Measurements from ENCODE around the gene GLCE.
"Not testable (repeated sequence)": the region's sequence is repeated elsewhere in the genome, so short reads cannot be mapped to it uniquely, and the experiment has no call there.

GLCE gene

DNA sequence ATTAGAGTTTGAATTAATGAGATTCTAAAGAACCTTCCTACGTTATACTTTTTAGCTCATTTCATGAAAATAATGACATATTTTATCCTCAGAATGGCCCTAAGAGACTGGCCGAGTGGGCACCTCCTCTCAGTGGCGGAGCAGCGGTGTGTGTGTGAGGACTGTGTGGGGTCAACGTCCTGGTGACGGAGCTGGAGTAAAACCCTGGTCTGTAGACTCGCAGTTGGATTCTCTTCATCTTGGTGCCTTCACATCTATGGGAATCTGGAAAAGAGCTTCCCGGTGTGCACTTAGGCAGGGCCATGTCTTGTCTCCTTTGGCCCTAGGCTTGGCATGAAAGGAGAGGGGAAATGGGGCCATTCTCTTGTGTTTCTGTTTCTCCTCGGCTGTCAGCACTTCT lies 116.9 kb downstream of the GLCE start:
- no peak for FAIRE-seq

DNA sequence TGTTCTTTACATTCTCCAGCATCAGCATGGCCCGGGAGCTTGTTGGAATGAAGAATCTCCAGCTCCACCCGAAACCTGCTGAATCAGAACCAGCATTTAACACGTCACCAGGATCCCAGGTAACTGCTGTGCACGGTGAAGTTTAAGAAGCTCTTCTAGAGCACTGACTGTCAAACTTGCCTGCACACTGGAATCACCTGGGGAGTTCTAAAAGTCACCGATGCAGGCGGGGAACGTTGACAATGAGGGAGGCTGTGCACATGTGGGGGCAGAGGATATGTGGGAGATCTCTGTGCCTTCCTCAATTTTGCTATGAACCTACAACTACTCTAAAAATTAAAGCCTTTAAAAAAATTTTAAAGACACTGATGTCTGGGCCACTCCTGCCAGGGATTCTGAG lies 119.2 kb downstream of the GLCE start:
- no peak for FAIRE-seq

DNA sequence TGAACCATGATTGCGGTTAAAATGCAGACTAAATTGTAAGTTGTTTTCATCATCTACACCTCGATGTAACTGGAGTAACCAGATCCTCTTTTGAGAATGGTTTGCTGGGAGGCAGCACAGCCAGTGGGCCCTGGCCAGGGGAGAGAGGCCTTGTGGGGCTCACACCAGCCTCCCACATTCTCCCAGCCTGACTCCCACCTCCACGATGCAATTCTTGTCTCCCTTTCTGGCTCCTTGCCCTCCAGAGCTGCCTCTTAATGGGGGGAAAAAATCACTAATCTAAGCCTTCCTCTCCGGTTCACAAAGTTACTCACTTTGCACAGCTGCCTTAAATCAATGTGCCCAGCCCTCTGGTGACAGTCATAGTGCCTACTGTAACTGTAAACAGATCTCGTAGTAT lies 120.3 kb downstream of the GLCE start:
- no peak for FAIRE-seq

DNA sequence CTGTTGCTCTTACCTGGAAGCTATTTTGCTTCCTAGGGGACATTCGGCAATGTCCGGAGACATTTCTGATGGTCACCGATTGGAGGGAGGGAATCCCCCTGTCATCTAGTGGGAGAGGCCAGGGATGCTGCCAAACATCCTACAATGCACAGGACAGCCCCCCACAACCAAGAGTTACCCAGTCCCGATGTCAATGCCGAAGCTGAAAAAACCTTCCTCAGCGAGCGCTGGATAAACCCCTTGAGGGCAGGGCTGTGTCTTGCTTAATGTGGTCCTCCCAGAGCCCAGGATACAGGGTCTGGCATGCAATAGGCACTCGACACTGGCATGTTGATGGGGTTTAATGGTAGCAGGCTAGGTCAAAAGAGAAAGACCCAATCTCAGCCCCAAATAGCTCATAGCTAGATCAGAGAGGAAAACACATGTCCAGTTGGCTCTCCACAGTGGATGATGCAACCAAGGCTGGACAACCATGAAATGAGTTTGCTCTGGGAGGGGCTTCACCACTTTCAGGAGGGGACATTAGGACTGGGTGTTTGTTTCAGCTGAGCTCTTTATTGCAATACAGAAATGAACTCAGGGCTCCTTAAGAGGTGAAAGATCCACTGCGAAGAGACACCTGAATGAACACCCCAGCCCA lies 121.8 kb downstream of the GLCE start:
- FAIRE-seq = no peak

DNA sequence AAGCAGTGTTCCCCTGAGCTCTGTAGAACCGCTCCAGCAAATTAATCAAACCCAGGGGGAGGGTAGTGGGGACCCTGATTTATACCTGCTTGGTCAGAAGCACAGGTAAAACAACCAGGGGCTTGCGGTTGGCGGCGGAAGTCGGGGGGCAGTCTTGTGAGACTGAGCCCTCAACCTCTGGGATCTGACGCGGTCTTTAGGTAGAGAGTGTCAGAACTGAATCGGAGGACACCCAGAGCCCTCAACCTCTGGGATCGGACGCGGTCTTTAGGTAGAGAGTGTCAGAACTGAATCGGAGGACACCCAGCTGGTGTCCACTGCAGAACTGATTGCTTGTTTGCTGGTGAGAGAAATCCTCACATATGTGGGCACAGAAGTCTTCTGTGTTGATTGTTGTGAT lies 125.4 kb downstream of the GLCE start:
- FAIRE-seq = no peak

DNA sequence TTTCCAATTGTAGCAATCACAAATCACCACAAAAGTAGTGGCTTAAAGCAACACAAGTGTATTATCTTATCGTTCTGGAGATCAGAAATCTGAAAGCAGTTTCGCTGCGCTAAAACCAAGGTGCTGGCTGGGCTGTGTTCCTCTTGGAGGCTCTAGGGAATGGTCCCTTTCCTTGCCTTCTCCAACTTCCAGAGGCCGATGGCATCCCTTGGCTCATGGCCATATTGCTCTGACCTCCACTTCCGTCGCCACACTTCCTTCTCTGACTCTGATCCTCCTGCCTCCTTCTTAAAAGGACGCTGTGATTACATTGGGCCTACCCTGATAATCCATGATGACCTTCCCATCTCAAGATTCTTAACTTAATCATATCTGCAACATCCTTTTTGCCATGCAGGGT lies 127.6 kb downstream of the GLCE start:
- no peak for FAIRE-seq

DNA sequence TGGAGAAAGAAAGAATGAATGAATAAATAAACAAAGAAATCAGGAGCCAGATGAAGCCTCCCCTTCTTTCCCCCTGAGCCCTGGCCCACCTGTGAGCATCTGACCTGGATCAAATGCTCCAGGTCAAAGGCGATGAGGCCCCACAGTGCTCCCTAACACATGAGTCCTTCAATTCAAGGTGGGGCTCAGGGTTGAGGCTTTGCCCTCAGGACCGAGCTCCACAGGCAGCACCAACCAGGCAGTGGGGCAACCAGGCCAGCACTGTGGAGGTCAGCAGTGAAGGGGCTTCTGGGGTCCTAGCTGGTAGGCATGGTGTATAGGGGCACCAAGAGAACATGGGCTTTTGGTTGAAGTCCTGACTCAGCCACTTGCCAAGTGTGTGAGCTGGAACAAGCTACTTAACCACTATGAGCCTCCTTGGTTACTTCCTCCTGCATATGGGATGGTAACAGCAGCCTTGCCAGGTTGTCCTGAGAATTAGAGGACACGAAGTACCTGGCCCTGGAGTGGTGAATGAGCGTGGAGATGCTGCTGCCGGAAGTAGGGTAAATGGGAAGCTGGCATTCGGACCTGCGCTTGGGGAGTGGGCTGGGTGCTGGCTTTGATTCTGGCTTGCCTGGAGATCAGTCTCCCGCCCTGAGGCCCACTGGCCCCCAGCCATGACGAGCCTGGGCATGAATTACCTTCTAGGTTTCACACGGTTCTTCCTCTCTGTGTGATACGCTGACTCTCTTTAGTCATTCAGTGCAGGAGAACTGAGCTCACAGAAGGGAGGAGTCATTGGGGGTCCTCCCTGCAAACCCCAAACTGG lies 128.3 kb downstream of the GLCE start:
- no peak for FAIRE-seq

DNA sequence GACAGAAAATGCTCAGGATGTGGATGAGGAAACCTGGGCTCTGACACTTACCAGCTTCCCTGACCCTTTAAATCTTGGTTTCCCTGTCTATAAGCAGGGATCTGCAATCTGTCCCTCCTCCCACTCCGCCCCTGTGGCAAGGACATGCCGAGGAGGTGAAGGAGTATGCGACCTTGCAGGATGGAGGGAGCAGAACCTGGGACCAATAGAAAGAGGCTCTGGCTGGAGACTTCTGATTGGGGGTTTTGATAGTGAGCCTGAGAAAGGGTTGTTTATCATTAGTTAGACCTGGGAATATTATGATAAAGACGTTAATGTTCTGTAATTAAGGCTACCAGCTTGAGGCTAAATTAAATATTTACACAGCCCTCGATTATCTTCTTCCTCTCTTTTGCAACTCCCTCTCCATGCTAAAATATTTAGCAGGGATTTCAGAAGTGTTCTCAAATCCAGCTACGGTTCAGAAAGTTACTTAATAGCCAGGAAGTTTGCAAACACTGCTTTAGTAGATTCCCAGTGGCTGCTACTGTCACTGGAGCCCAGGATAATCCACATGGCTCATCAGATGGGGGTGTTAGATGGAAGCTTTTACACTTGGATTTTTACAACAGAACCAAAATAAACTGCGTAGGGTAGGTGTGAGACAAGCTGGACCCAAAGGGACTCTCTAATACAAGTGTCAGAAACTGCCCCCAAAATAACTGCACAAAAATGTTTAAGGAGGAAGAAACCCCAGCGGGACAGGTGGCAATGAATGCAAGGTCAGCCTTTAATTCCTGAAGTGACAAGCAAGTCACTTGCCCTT lies 129.1 kb downstream of the GLCE start:
- FAIRE-seq = no peak

DNA sequence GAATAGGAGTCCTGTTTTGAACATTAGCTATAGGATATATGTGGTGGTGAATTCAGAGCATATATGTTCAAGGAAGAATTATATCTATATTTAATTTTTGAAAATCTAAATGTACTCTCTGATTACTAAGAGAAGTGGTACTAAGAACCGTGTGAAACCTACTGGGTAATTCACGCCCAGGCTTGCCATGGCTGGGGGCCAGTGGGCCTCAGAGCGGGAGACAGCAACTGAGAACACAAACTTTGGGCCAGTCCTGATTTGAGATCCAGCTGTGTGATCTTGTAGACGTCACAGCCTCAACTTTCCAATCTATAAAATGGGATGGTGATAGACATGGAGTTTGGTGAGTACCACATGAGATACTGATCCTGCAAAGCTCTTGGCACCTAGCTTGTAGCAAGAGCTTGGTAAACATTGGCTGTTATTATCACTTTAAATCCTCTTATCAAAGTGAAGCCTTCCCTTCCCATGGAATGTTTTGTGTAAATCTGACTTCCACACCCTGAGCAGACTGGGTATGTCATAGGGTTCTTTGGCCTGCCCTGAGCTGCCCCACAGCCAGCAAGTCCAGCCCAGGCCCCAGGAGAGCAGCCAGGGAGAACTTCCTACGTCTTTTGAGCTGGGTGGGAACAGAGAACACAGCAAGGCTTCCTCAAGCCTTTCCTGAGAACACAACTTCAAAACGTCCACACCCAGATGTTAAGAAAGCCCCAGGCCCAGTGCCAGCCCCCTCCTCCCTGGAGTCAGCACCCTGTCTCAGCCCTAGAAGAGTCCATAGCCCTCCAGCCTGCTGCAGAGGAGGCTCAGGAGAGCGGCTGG lies 130.1 kb downstream of the GLCE start:
- no peak for FAIRE-seq

DNA sequence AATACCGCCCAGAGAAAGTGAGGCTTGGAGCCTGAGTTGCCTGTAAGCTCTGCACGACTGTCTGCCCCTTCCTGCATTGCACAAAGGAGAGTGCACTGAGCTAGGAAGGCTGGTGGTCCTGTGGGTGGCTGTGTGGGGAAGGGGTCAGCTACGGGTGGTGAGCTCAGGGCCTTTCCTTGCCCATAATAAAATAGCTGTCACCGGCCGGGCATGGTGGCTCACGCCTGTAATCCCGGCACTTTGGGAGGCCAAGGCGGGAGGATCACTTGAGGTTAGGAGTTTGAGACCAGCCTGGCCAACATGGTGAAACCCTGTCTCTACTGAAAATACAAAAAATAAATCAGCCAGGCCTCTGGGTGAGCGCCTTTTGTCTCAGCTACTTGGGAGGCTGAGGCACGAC lies 131.2 kb downstream of the GLCE start:
- FAIRE-seq = not testable (repeated sequence)

DNA sequence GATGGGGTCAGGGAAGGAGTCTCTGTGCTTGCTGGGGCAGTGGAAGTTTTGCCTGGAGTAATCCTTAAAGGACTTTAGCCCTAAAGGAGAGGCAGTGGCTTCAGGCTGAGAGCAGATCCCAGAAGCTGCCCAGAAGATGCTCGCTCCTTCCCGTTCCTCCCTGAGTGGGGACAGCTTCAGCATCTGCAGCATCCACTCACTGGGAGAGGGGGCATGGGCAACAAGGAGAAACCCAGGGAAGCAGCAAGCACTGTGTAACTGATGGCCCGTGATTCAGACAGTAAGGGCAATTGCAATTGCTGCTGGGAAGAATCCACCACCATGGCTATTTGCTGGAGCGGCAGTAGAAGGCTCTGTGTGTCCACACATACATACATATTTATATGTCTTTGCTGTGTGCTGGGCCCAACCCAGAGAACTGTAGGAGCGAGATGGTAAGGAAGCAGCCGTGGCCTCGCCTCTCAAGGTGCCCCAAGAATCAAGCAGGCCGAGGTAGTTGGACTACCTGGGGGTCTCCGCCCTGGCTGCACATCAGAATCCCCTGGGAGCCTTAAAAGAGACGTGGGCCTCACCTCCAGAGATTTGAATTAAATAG lies 132.5 kb downstream of the GLCE start:
- no peak for FAIRE-seq

DNA sequence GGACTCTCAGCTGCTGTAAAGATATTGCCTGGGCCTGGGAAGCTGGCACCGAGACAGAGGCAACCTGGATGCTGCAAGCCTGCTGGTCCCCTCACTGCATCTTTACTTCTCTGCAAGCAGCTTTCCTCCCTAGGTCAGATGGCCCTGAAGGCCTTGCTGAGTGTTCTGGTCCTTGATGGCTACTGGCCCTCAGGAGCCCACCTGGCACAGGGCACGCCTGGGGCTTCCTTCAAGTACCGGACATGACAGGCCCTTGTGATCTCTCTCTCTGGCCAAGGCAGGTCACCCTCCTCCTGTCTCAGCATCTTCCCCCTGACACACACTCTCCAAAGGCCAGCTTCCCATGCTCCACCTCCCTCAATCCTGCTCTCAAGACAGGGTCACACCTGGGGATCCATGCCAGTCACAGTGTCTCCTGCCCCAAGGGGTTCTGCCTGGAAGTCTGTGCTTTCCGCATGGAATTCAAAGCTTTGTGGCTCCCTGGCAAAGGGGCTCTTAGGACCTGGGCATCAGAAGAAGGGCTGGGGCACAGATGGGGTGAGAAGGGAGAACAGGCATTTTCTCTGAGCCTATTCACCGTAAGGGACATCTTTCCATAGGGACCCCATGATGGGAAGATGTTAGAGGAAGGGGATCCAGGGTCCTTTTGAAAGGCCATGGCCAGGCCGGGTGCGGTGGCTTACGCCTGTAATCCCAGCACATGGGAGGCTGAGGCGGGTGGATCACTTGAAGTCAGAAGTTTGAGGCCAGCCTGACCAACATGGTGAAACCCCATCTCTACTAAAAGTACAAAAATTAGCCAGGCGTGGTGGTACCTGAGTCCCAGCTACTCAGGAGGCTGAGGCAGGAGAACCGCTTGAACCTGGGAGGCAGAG lies 133.5 kb downstream of the GLCE start:
- FAIRE-seq = no peak

DNA sequence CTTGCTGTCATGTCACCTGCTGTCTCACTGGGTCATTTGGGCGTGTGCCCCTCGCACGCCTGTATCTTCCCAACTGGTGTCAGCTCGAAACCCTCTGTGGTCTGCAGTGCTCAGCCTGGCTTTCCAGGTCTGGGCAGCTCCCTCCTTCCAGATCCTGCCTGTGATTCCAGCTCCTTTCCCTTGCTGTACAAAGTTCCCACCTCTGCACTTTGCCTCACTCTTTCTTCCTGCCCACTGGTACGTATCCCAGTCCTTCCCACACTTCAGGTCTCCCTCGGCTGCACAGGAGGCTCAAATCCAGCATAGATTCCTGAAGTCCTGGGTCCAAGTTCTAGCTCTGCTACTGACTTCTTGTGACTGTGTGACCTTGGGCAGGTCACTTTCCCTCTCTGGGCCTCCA lies 136.2 kb downstream of the GLCE start:
- no peak for FAIRE-seq

DNA sequence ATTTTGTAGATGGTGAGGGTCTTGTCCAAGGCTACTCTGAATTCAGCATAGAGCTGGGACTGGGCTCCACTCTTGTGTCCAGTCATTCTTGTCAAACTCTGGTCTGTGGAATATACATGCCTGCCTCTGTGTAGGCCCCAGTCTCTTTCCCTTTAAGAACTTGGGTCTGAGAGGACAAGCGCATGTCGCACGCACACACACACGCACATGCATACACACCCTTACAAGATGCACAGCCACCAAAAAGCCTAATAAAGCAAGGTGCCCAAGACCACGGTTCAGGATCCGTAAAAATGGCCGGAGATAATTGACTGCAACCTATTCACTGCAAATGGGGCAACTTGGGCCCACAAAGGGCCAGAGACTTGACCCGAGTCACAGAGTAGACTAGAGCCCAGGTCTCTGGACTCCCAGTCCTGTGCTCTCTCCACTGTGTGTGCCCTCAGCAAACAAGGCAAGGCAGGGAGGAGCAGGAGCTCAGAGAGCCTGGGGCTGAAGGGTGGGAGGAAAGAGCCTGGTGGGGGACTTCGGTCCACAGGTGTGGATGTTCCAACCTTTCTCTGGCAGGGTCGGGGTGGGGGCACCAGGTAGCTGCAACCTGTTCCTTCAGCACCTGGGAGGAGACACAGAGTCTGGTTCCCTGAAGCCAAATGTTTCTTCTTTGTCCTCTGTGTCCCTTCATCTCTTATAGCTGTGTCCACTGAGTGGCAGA lies 137.4 kb downstream of the GLCE start:
- FAIRE-seq = no peak

DNA sequence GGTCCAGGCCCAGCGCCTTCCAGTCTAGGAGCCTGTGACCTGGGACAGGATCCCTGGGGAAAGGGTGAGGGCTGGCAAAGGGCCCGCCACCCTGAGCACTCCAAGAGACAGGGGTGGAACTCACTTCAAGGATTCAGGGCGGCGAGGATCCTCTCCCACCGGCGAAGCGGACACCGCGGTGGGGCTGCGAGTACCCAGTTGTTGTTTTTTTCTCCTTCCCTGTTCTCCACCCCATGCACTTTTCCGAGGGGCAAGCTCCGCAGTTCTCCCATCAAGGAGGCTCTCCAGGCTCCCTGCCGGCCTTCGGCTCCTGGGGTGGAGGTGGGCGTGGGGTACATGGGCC lies 137.9 kb downstream of the GLCE start:
- no peak for FAIRE-seq

DNA sequence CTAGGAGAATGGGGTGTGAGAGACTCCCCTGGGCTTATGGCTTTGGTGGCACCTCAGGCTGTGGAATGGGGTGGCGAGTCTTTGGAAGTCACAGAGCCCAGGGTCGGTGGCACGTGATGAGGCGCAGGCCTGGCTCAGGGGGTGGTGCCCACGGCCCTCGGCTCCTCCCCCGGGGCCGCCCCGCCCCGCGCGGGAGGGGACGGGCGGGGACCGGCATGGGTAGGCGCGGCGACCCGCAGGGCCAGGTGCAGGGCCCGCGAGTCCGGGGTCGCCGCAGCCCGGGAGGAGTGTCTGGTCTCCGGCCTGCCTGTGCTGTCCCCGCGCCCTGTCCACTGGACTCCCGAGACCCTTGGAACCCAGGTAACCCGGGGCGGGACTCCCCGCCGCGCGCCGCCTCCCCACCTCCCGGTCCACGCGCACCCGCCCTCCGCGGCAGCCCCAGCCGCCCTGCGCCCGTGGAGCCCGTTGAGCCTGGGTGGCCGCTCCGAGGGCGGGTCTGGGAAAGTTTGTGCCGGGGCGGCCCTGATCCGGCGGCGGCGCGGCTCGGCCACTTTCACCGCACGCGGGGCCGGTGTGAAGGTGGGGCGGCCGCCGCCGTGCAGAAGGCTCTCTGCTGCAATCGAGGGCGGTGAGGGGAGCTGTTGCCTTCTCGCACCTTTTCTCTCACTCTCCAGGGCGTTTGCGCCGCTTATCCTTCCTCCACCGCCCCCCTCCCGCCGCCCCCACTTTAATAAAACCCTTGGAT lies 138.4 kb downstream of the GLCE start, which contains the start of gene PAQR5:
PAQR5 (plus strand) TSS at position 216 of the 745 bp plus-strand sequence. CDS start 61,169 bp downstream, outside the sequence.
- FAIRE-seq = no peak

DNA sequence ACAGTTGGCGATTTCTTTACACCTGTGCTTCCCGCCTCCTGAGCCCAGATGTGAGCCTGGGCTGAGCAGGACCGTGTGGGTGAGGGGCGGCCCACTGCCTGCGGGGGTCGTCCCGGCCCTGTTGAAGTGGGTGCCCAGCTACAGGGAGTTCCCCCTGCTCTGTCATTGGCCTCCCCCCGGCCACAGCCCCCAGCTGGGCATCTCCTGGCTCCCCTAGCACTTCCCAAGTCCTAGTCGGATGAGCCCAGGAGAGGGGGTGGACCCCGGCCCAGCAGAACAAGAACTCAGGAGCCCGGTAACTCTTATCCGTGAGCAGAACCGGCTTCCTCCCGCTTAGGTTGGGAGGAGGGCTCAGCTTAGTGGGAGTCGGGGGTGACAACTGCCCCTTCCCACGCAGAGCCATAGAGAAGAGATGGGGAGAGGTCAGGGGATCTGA lies 139.0 kb downstream of the GLCE start:
- FAIRE-seq = no peak

DNA sequence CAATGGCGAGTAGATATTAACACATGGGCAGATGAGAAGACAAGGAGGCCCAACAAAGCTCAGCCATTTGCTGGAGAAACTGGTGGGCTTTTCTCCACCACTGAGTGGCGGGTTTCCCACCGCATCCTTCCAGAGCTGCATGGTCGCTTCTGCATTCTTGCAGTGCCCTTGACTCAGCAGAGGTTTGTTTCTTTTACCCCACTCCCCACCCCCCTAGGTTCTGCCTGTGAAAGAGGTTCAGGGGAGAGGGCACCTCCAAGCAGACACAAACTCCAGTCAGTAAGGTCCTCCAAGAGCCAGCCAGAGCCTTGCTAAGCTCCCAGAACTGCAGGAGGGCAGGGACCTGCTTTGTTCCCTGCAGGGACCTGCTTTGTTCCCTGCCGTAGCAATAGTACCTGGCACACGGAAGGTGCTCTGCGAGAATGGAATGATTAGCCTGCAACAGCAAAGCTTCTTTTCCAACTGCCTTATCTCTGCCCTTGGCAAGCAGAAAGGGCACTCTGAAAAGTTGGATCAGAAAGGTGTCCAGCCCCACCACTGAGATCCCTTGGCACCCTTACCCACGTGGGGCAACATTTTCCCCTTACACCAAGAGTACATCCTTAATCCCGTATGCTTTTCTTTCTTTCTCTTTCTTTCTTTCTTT lies 139.6 kb downstream of the GLCE start:
- FAIRE-seq = no peak

DNA sequence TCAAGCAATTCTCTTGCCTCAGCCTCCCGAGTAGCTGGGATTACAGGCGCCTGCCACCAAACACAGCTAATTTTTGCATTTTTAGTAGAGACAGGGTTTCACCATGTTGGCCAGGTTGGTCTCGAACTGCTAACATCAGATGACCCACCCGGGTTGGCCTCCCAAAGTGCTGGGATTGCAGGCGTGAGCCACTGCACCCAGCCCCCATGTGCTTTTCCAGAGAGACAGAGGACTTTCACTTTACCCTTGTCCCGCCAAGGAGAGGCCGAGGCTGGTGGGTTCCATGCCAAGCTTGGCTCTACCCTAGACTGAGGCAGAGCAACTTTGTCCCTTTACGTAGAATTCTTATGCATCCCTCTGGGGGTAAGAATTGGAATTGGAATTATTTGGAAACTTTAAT lies 140.7 kb downstream of the GLCE start:
- not testable (repeated sequence) for FAIRE-seq
